OCI-M2 (cell line): Measurements from ENCODE around the gene SUGCT.

Source experiments
- DNase-seq: peaks from one replicate; lab custom pipeline; 2025; ENCODE audit not compliant: unreplicated experiment; lab: John Stamatoyannopoulos, UW

Gene SUGCT

GRCh38 chr7:40845943-40846342 lies 711.1 kb downstream of the SUGCT start:
- DNase-seq, result no peak

- no peak for DNase-seq
These were observed 713.1 kb downstream of the SUGCT start for GRCh38 chr7:40847921-40848320.

- DNase-seq, result no peak
These were observed 713.9 kb downstream of the SUGCT start for GRCh38 chr7:40848541-40849221.

GRCh38 chr7:40850017-40850416 lies 715.2 kb downstream of the SUGCT start:
- no peak for DNase-seq

- DNase-seq, result no peak
These were observed 716.2 kb downstream of the SUGCT start for GRCh38 chr7:40851001-40851400.

GRCh38 chr7:40859076-40859475 lies 724.3 kb downstream of the SUGCT start:
- DNase-seq, result no peak

GRCh38 chr7:40859965-40860543 lies 725.2 kb downstream of the SUGCT start:
- DNase-seq, result no peak

- DNase-seq, result no peak
These were observed 730.8 kb downstream of the SUGCT start for GRCh38 chr7:40865441-40866233.

GRCh38 chr7:40866601-40867000 lies 731.8 kb downstream of the SUGCT start:
- DNase-seq, result no peak

- no peak for DNase-seq
These were observed 735.3 kb downstream of the SUGCT start for GRCh38 chr7:40870108-40870507.

GRCh38 chr7:40873248-40873647 lies 738.4 kb downstream of the SUGCT start:
- DNase-seq, result no peak

- no peak for DNase-seq
These were observed 740.0 kb downstream of the SUGCT start for GRCh38 chr7:40874756-40875155.

GRCh38 chr7:40876601-40877000 lies 741.8 kb downstream of the SUGCT start:
- no peak for DNase-seq

GRCh38 chr7:40879941-40880543 lies 745.2 kb downstream of the SUGCT start:
- no peak for DNase-seq

GRCh38 chr7:40880581-40880980 lies 745.8 kb downstream of the SUGCT start:
- DNase-seq, result no peak

- no peak for DNase-seq
These were observed 746.7 kb downstream of the SUGCT start for GRCh38 chr7:40881405-40881926.

- no peak for DNase-seq
These were observed 747.4 kb downstream of the SUGCT start for GRCh38 chr7:40882071-40882658.

GRCh38 chr7:40883826-40884225 lies 749.0 kb downstream of the SUGCT start:
- DNase-seq, result no peak

GRCh38 chr7:40884241-40884640 lies 749.4 kb downstream of the SUGCT start:
- no peak for DNase-seq

GRCh38 chr7:40885503-40885902 lies 750.7 kb downstream of the SUGCT start:
- DNase-seq, result no peak

GRCh38 chr7:40887099-40887498 lies 752.3 kb downstream of the SUGCT start:
- DNase-seq, result no peak
